HG03378 (cell line): ENCODE results near the gene GALNT10.
A peak's percentile ranks its signal among the peaks of the same experiment; 100 is the strongest.

Experiments
- ATAC-seq: cut with Tn5 transposase; IDR thresholded peaks from one replicate; pipeline ENCODE4 v1.9.1; 2021; ENCODE audit warnings: mild to moderate bottlenecking, moderate library complexity; ENCODE audit not compliant: unreplicated experiment

The GALNT10 gene

DNA sequence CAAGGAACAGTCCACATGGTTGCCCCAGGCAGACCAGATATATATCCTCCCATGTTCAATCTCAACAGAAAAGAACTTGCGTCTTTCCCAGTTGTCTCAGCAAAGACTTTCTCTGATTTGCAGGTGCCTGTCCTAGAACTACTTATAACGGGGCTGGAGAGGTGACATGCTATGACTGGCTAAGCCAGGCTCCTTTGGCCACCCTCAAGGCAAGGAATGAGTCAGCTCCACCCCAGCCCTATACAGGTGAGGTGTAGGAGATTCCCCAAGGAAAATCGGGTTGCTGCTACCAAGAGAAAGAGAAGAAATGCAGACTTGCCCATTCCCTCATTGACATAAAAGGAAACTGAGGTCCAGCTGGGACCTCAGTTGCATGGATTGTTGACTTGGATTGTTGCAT lies 127.4 kb downstream of the GALNT10 start:
- ATAC-seq = no peak

DNA sequence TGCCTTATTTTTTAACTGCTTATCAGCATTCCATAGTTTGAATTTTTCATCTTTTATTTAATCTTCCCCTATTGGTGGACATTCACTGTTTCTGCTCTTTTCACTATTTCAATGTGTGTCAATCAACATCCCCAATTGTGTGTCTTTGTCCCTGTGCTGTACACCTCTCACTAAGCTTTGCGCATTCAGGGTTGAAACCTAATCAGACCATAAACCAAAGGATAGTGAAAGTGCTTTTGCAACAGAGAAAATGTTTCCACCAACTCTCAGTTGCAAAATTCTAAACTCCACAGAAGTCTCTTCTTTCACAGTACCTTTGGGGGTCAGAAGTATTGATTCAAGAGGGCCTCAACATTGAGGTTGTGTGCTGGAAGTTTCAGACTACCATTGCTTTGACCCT lies 128.2 kb downstream of the GALNT10 start:
- no peak for ATAC-seq

GRCh38 chr5:154319736-154320135 lies 129.2 kb downstream of the GALNT10 start:
- ATAC-seq = no peak

GRCh38 chr5:154320224-154321089 lies 129.9 kb downstream of the GALNT10 start:
- ATAC-seq = no peak

DNA sequence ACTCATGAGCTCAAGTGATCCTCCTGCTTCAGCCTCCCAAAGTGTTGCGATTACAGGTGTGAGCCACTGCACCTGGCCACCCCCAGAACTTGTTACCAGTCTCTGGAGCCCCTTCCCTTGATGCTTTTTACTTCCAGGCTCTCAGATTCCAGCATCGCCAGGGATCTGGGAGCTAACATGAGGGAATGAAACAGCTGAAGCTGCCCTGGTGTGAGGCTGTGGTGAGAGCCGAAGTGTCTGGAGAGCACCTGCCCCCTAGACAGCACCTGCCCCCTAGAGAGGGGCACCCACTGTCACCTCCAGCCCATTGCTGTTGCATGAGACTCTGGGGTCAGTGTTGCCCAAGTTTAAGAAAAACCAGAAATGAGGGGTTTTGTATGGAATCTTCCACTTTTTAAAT lies 131.0 kb downstream of the GALNT10 start:
- no peak for ATAC-seq

DNA sequence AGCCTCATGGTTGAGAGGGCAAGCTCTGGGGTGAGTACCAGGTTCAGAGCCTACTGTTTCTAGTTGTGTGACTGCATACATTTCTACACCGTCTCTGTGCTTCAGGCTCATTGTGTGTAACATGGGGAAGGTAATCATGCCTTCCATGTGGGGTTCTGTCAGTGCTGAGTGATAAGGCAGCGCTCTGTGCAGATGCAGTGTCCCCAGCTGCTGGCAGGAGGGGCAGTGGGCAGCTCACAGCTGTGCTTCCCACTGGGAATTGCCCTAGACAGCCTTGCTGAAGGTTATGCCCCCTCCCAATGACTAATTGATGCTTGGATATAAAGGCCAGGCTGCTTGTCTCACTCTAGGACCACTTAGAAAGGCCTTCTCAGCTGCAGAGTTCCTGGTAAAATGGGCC lies 133.5 kb downstream of the GALNT10 start:
- ATAC-seq = no peak

GRCh38 chr5:154325566-154325965 lies 135.0 kb downstream of the GALNT10 start:
- no peak for ATAC-seq

- ATAC-seq = no peak
These were observed 138.5 kb downstream of the GALNT10 start for GRCh38 chr5:154329062-154329461.

DNA sequence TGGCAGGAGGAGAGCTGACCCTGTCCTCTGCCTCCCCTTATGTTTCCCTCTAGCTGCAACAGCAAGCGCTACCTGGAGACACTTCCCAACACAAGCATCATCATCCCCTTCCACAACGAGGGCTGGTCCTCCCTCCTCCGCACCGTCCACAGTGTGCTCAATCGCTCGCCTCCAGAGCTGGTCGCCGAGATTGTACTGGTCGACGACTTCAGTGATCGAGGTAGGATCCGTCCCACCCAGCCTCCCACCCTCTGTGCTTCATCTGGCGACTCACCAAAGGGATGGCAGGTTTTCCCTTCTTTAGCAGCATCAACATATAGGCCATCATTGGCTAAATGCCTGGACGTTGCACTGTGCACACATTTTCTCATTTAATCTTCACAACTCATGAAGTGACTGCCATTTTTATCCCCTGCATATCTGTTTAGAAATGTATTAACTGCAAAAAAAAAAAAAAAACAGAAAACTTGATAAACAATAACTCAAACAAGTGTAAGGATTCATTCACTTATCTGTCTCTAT lies 139.0 kb downstream of the GALNT10 start:
- ATAC-seq = no peak

GRCh38 chr5:154330097-154330667 lies 139.6 kb downstream of the GALNT10 start:
- ATAC-seq = no peak

DNA sequence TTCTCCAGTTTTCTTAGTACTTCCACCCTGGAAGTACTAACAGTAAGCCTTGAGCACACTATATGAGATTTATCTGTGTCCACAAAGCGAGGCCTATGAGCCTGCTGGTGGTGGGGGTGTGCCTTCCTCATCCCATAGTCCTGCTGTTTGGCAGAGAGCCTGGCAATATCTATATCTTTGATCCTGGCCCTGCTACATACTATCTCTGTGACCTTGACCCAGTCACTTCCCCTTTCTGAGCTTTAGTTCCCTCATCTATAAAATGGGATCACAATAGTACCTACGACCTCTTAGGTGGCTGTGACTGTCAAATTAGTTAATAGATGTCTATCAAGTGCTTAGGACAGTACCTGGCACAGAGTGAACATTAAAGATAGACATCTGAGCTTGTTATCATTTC lies 140.7 kb downstream of the GALNT10 start:
- no peak for ATAC-seq

DNA sequence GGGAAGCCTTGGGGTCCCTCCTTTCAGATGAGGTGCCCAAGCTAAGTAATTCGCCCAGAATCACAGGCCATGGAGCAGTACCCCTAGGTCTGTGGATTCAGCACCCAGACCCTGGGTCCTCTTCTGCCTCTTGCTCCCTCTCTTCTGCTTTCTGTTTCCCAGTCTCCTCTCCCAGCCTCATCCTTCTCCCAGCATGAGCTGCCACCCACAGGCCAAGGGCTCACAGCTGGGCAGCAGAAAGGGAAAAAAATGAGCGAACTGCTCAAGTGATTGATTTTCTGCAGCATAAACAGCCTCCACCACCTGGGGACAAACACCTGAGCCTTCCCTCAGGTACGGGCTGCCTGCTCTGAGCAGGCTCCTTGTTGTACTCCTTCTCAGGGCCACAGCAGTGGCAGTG lies 141.4 kb downstream of the GALNT10 start:
- ATAC-seq = no peak

DNA sequence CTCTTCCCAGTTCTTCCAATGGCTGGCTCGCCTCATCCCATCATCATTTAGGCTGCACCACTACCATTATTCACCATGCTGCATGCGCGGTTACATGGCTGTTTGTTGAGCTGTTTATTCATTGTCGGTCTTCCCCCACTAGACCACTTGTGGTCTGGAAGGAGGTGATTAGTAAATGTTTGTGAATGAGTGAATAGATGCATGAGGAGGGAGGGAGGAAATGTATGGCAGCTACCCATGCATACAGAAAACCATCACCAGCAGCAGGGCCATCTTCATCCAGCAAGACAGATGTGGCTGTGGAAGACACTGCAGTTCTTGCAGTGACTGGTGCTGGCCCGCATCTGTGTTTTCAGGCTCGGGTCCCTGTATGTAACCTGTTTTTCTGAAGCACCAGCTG lies 141.9 kb downstream of the GALNT10 start:
- no peak for ATAC-seq

DNA sequence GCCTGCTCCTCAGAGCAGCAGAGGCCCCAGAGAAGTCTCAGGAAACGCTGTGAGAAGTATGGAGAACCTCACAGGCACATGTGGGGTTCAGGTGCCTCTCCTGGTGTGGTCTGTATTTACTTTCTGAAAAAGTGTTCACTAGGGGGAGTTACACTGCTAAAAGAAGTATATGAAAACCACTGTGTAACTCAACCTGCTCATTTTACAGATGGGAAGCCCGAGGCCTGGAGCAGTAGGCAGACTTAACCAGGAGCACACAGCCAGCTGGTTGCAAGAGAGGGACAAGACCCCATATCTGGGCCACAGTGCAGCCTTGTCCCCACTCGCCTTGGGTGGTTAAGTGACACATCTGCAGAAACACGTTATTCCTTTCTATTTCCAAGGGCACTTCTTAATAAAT lies 142.5 kb downstream of the GALNT10 start:
- ATAC-seq = no peak

DNA sequence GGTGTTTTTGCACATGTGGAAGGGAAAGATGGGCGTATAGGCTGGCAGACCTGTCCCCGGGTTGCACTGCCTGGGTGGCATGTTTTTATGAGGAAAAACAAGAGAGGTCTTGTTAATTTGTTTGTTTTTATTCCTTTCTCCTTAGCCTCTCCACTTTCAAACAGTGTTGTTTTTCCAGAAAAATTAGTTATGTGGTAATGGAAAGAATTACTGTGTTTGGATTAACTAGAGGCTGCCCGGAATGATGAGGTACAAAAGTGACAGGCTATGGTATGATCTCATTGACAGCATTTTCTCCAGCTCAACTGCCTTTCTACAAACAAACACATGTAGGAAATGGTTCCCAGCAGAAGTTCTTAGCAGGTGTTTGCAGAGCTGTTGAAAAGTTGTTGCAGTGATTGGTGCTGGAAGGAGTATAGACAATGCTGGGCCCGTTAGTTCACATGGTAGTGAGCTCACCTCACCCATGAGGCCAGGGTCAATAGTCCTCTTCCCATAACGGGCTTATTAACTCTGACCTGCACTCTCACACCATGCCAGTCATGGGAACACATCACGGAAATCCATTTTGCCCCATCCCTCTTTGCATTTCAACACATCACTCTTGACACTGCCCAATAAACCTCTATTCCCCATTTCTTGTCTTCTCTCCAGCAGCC lies 144.0 kb downstream of the GALNT10 start:
- ATAC-seq = no peak

GRCh38 chr5:154335065-154335448 lies 144.5 kb downstream of the GALNT10 start:
- no peak for ATAC-seq

DNA sequence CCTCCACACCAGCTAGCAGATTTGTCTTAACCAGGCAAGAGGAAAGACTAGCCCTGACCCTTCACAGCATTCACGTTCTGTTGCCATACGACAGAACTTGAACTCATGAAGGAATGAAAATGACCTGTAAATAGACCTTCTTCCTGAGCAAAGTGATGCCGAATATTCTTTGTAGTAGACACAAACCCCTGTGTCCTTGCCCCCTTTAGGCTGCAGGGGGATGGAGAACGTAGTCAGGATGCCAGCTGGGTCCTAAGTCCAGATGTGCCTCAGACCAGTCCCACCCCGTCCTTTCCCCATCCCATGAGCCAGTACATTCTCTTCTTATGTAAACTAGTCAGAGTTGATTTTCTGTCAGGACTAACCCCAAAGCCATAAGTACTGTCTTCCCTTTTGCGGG lies 151.1 kb downstream of the GALNT10 start:
- no peak for ATAC-seq

DNA sequence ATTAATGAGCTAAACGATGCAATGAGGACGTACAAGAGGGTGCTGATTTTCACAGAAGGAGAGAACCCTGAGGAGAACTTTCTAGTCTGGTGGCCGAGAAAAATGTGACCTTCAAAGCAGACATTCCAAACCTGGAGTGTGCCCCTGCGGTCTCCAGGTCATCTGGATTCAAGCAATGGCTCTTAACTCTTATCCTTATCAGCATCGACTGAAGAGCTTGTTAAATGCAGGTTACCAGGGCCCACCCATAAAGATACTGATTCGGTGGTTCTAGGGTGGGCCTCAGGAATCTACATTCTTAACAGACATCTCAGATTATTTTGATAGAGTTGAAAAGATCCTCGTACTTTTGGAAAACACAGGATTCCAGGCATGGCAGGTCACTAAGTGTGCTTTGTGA lies 151.7 kb downstream of the GALNT10 start:
- ATAC-seq = no peak

GRCh38 chr5:154342963-154343362 lies 152.4 kb downstream of the GALNT10 start:
- ATAC-seq = no peak

DNA sequence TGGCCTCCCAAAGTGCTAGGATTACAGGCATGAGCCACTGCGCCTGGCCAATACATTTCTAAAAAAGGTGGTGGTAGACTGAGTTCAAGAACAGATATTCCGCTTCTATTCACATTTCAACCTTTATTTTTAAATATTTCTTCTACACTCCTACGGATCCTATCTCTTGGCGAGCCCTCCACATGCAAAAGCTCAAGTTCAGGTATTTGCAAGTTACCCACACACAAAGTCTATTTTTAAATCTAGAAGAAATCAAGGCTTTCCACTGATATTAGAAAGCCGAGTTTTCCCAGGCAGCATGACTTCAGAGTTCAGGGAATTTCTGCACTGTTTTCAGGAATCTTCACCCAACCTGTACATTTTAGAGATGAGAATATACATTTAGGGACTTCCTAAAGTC lies 153.9 kb downstream of the GALNT10 start:
- ATAC-seq = no peak

DNA sequence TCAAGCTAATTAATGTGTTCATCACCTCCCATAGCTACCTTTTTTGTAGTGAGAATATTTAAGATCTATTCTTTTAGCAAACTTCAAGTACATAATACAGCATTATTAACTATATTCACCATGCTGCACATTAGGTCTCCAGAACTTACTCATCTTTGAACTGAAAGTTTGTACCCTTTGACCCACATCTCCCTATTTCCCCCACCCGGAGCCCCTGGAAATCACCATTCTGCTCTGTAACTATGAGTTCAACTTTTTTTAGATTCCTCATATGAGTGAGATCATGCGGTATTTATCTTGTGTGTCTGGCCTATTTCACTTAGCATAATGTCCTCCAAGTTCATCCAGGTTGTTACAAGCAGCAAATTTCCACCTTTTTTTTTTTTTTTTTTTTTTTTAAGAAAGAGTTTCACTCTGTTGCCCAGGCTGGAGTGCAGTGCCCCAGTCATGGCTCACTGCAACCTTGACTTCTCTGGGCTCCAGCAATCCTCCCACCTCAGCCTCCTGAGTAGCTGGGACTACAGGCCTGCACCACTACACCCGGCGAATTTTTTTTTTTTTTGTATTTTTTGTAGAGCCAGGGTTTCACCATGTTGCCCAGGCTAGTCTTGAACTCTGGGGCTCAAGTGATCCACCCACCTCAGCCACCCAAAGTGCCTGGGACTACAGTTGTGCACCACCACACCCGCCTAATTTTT lies 154.9 kb downstream of the GALNT10 start:
- peak; percentile 91 for ATAC-seq
